HepG2 (cell line): ENCODE data around the gene TAF1D. TPM values are rescaled to one million over a fixed set of nuclear protein-coding genes. Genes with fewer than 3 reads are reported as not detected.

Experiments used
- ATAC-seq: fragments of 200-7000 bp; cut with Tn5 transposase; 3 replicates; pipeline ENCODE4 v1.9.1; 2020; ENCODE audit warnings: mild to moderate bottlenecking, moderate library complexity
- BruUV-seq: library from RNA; stranded (reverse); fragments of 400-500 nt; replicated peaks from 2 replicates; lab custom pipeline; 2021; lab: Mats Ljungman, UMichigan
- CTCF ChIA-PET: fragments of 300-600 bp; formaldehyde crosslinking; extraction: SDS; loops from one replicate; lab custom pipeline; 2021; ENCODE audit warnings: low total read pairs, inconsistent platforms, low intra/inter-chr PET ratio; lab: Yijun Ruan, JAX
- POLR2A ChIA-PET: fragments of 350-600 bp; sonication (Branson Sonifier 250); formaldehyde crosslinking; loops from one replicate; lab custom pipeline; 2020; ENCODE audit warnings: antibody characterized with exemption, inconsistent platforms; lab: Yijun Ruan, JAX
- DNase-seq: peaks from one replicate; pipeline ENCODE4 v3.0.0-alpha.2; 2015; ENCODE audit warnings: low spot score
- FAIRE-seq: peaks from 3 replicates; lab custom pipeline; 2011; peaks lifted over from hg19 to GRCh38; lab: Jason Lieb, UNC
- H2AFZ ChIP-seq: one replicate; pipeline ENCODE4 v1.6.1; 2011; ENCODE audit warnings: low read length, inconsistent platforms
- H3K27ac ChIP-seq: fragments of 300-600 bp; 3 replicates; pipeline ENCODE4 v1.8.0; 2011; ENCODE audit warnings: mixed run types, mild to moderate bottlenecking, mixed read lengths, low read length, inconsistent platforms; ENCODE audit not compliant: insufficient read depth; ENCODE audit errors: extremely low read length
- H3K27me3 ChIP-seq, 2 experiments: fragments of 200-600 bp in 1 of 2; 2 replicates in 1 of 2; 3 replicates in 1 of 2; pipeline versions ENCODE4 v1.6.0 to v1.8.0; 2011; ENCODE audit warnings: low read length in 2 of 2, mild to moderate bottlenecking in 2 of 2, moderate library complexity in 2 of 2, inconsistent platforms in 1 of 2; ENCODE audit not compliant: insufficient read depth in 2 of 2, control insufficient read depth in 1 of 2
- H3K36me3 ChIP-seq, 2 experiments: fragments of 200-600 bp in 1 of 2; replicated peaks in 1 of 2; 2 replicates in 1 of 2; 3 replicates in 1 of 2; pipeline versions ENCODE4 v1.5.1 to v1.8.0; 2011; ENCODE audit warnings: low read length in 2 of 2, inconsistent platforms in 1 of 2; ENCODE audit not compliant: insufficient read depth in 2 of 2, control insufficient read depth in 1 of 2
- H3K4me1 ChIP-seq: 2 replicates; pipeline ENCODE4 v1.5.1; 2012; ENCODE audit warnings: low read length, inconsistent platforms; ENCODE audit not compliant: insufficient read depth
- H3K4me2 ChIP-seq: 2 replicates; pipeline ENCODE4 v1.6.0; 2011; ENCODE audit warnings: low read depth, low read length, inconsistent platforms
- H3K4me3 ChIP-seq, 3 experiments: fragments of 200-600 bp in 1 of 3; sonication (generic), shearing (Covaris generic) in 1 of 3; replicated peaks in 1 of 3; 2 replicates each; pipeline ENCODE4 v1.5.1; 2011 to 2016; ENCODE audit warnings: low read length in 3 of 3, inconsistent platforms in 2 of 3, low read depth in 2 of 3, mild to moderate bottlenecking in 2 of 3, control low read depth in 1 of 3, mixed read lengths in 1 of 3; ENCODE audit not compliant: insufficient read depth in 1 of 3
- H3K79me2 ChIP-seq: one replicate; pipeline ENCODE4 v1.6.1; 2011; ENCODE audit warnings: low read length, inconsistent platforms; ENCODE audit not compliant: insufficient read depth
- H3K9ac ChIP-seq: 2 replicates; pipeline ENCODE4 v1.6.0; 2011; ENCODE audit warnings: mild to moderate bottlenecking, low read depth, low read length, inconsistent platforms; ENCODE audit not compliant: insufficient read depth
- H3K9me3 ChIP-seq: 2 replicates; pipeline ENCODE4 v1.5.1; 2012; ENCODE audit warnings: mild to moderate bottlenecking, low read length
- H4K20me1 ChIP-seq: 2 replicates; pipeline ENCODE4 v1.6.0; 2011; ENCODE audit warnings: inconsistent platforms, mild to moderate bottlenecking, low read length, moderate library complexity; ENCODE audit not compliant: insufficient read depth
- HNRNPK ChIP-seq: fragments of 200-400 bp; formaldehyde crosslinking; IDR thresholded peaks from 2 replicates; pipeline ENCODE4 v1.6.1; 2018; ENCODE audit warnings: low read length, low read depth, moderate library complexity, mild to moderate bottlenecking; ENCODE audit not compliant: poor library complexity, severe bottlenecking
- IRF2 ChIP-seq: IDR thresholded peaks from 2 replicates; pipeline ENCODE4 v1.6.1; 2018; ENCODE audit warnings: missing genetic modification reagents, missing compliant biosample characterization
- MEIS2 ChIP-seq: sonication (generic); formaldehyde crosslinking; IDR thresholded peaks from 2 replicates; pipeline ENCODE4 v1.9.0; 2021; ENCODE audit warnings: mild to moderate bottlenecking, missing genetic modification reagents
- NFIC ChIP-seq: IDR thresholded peaks from 2 replicates; pipeline ENCODE4 v1.6.1; 2012; ENCODE audit warnings: mild to moderate bottlenecking, low read length, inconsistent platforms
- POLR2A ChIP-seq, 2 experiments: IDR thresholded peaks; 2 replicates each; pipeline ENCODE4 v1.6.1; 2011; ENCODE audit warnings: low read depth in 2 of 2, low read length in 2 of 2, mild to moderate bottlenecking in 1 of 2, moderate library complexity in 1 of 2; ENCODE audit not compliant: insufficient read depth in 1 of 2
- POLR2AphosphoS2 ChIP-seq: IDR thresholded peaks from 2 replicates; pipeline ENCODE4 v1.6.1; 2011; ENCODE audit warnings: low read depth, low read length, improper control_type of control experiment
- POLR2AphosphoS5 ChIP-seq: IDR thresholded peaks from 2 replicates; pipeline ENCODE4 v1.6.1; 2012; ENCODE audit warnings: low read depth, low read length
- POLR2G ChIP-seq: fragments of 200-400 bp; formaldehyde crosslinking; IDR thresholded peaks from 2 replicates; pipeline ENCODE4 v1.6.1; 2018; ENCODE audit warnings: mild to moderate bottlenecking, low read depth, low read length, moderate library complexity
- RBFOX2 ChIP-seq: fragments of 200-400 bp; formaldehyde crosslinking; IDR thresholded peaks from 2 replicates; pipeline ENCODE4 v1.6.1; 2017; ENCODE audit warnings: low read depth, mild to moderate bottlenecking, low read length
- ZFAT ChIP-seq: sonication (generic); formaldehyde crosslinking; conservative IDR thresholded peaks from 2 replicates; pipeline ENCODE4 v1.8.1; 2023; ENCODE audit warnings: missing genetic modification reagents, inconsistent platforms
- ZNF430 ChIP-seq: sonication (generic); formaldehyde crosslinking; IDR thresholded peaks from 2 replicates; pipeline ENCODE4 v1.9.0; 2021; ENCODE audit warnings: mild to moderate bottlenecking, missing genetic modification reagents
- ZNF484 ChIP-seq: sonication (generic); formaldehyde crosslinking; IDR thresholded peaks from 2 replicates; pipeline ENCODE4 v1.5.1; 2020; ENCODE audit warnings: mild to moderate bottlenecking, low read depth, missing genetic modification reagents, borderline replicate concordance
- ZNF563 ChIP-seq: sonication (generic); formaldehyde crosslinking; IDR thresholded peaks from 2 replicates; pipeline ENCODE4 v1.8.0; 2022; ENCODE audit warnings: mild to moderate bottlenecking, moderate library complexity, missing genetic modification reagents
- ZNF652 ChIP-seq: IDR thresholded peaks from 2 replicates; pipeline ENCODE4 v1.6.1; 2016; ENCODE audit warnings: low read depth, borderline replicate concordance
- WGBS: methylation state at CpG from one replicate; pipeline ENCODE4 v1.1.6; 2017; ENCODE audit warnings: low lambda C conversion rate; 5-methylcytosine and 5-hydroxymethylcytosine counted together
- in situ Hi-C: cut with HindIII; loops from 2 replicates; pipeline ENCODE4 v1.10.0; 2017; ENCODE audit warnings: low pct_unique_long_range_greater_than_20kb; ENCODE audit not compliant: extremely low pct_ligation_motif_present
- intact Hi-C: fragments of 100-400 bp; cut with micrococcal nuclease; formaldehyde crosslinking; loops from one replicate; pipeline ENCODE4 v1.10.0; 2022; ENCODE audit not compliant: unreplicated experiment
- polyA plus RNA-seq, 8 experiments: library from polyadenylated mRNA; depleted of rRNA in 3 of 8; stranded (reverse) in 7 of 8; unstranded in 1 of 8; fragments of >200 nt; fragmentation: Illumina TruSeq in 4 of 8; extraction: Trizol in 4 of 8; gene quantifications; 2 replicates each; pipeline versions ENCODE4 v1.2.1 to v1.2.3, GENCODE V29; 2011 to 2016; ENCODE audit warnings: low read depth in 4 of 8, missing spikeins in 1 of 8, mixed read lengths in 1 of 8; ENCODE audit not compliant: insufficient read depth in 1 of 8
- total RNA-seq, 5 experiments: library from RNA; depleted of rRNA; stranded (reverse); fragments of >200 nt; fragmentation: Illumina TruSeq; extraction: Trizol; gene quantifications; 2 replicates each; pipeline ENCODE4 v1.2.3, GENCODE V29; 2016; ENCODE audit warnings: low read depth in 1 of 5
- TF ChIP-seq, protein P1 (sequence below): sonication (generic); formaldehyde crosslinking; IDR thresholded peaks from 2 replicates; pipeline ENCODE4 v1.9.0; 2021; ENCODE audit warnings: missing genetic modification reagents, mild to moderate bottlenecking, borderline replicate concordance
- TF ChIP-seq, protein P2 (sequence below): sonication (generic); formaldehyde crosslinking; IDR thresholded peaks from 2 replicates; pipeline ENCODE4 v1.5.1; 2020; ENCODE audit warnings: mild to moderate bottlenecking, missing genetic modification reagents
- TF ChIP-seq, protein P3 (sequence below): sonication (generic); formaldehyde crosslinking; IDR thresholded peaks from 2 replicates; pipeline ENCODE4 v1.4.0; 2020; ENCODE audit warnings: missing genetic modification reagents

Gene TAF1D
- total and polyA plus RNA-seq, 2 of the 13 experiments (the other 11 are each of a cell fraction or from before 2014, with no cell fraction given): 132 to 207 TPM

DNA sequence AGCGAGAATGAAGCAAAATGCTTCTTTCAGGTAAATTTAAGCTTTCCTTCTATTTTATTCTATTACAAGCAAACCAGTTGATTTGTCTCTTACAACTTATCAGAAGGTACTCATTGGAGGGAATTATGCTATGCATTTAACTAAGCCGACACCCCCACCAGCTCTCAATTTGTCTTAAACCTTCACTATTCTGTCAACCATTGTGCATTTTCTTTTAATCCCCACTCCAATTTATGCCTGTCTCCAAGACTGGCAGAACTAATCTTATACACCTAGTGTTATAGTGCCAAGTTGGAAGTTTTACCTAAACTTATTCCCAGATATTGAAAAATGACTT is 12.5 kb downstream of the TAF1D start (continued):
- TF ChIP-seq HNRNPK (peak; percentile 39), RBFOX2 (0 out of 2 replicates have a peak, but pooled peaks have one; percentile 37), ZNF430 (CRISPR knock-in tag) (no peak), ZNF563 (CRISPR knock-in tag) (no peak), MEIS2 (CRISPR knock-in tag) (no peak), ZNF484 (CRISPR knock-in tag) (no peak)

DNA sequence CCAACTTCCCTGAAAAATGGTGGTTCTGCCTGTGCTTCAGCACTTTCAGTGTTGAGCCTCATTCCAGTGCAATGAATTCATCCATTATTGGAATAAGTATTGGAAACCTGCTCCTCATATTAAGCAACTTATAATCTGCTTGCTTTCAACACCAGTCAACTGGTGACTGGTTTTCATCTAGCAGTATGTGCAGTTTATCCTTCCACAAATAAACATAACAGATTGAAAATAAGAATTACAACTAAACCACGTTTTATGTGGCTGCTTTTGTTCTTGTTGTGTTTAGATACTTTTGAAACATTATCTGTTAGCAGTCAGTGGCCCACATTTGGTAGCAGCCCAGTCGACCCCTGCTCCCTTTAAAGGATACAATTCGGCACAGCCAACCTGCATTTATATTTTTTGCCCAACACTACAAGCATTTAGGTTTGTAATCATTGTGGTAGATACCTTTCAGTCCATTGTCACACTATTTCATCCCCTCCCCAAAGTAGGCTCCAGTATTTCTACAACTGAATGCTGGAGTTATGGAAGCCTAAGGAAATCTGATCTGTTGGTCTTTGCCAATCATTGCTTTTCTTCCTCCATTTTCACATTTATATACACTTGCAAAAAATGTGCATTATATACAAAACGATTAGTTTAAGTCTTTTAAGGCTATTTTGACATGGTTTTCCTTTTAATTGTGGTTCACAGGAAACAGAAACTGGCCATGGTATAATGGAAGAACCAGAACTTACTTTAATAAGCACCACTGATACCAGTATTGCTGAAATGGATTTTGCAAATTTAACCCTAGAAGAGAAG is 13.1 kb downstream of the TAF1D start:
- CTCF ChIA-PET: no interaction called here
- TF ChIP-seq NFIC (0 out of 2 replicates have a peak, but pooled peaks have one; percentile 8), POLR2AphosphoS2 (0 out of 2 replicates have a peak, but pooled peaks have one; percentile 70), ZNF652 (CRISPR knock-in tag) (peak; percentile 60; the same call in 1 of the 2 replicates), IRF2 (CRISPR knock-in tag) (no peak), POLR2G (peak; percentile 66), ZFAT (CRISPR knock-in tag) (0 out of 2 replicates have a peak, but pooled peaks have one; percentile 34), POLR2A (IDR thresholded peaks at IDR 0.05; ENCODE audit: insufficient read depth in 1 of 2, low read depth in 2 of 2, low read length in 2 of 2) (peak; percentile 43 to 49; a peak in 2 of 4 replicates), POLR2AphosphoS5 (peak; percentile 5)
- TF ChIP-seq, protein P1, sequence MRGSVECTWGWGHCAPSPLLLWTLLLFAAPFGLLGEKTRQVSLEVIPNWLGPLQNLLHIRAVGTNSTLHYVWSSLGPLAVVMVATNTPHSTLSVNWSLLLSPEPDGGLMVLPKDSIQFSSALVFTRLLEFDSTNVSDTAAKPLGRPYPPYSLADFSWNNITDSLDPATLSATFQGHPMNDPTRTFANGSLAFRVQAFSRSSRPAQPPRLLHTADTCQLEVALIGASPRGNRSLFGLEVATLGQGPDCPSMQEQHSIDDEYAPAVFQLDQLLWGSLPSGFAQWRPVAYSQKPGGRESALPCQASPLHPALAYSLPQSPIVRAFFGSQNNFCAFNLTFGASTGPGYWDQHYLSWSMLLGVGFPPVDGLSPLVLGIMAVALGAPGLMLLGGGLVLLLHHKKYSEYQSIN (CRISPR knock-in tag): no peak
- TF ChIP-seq, protein P2, sequence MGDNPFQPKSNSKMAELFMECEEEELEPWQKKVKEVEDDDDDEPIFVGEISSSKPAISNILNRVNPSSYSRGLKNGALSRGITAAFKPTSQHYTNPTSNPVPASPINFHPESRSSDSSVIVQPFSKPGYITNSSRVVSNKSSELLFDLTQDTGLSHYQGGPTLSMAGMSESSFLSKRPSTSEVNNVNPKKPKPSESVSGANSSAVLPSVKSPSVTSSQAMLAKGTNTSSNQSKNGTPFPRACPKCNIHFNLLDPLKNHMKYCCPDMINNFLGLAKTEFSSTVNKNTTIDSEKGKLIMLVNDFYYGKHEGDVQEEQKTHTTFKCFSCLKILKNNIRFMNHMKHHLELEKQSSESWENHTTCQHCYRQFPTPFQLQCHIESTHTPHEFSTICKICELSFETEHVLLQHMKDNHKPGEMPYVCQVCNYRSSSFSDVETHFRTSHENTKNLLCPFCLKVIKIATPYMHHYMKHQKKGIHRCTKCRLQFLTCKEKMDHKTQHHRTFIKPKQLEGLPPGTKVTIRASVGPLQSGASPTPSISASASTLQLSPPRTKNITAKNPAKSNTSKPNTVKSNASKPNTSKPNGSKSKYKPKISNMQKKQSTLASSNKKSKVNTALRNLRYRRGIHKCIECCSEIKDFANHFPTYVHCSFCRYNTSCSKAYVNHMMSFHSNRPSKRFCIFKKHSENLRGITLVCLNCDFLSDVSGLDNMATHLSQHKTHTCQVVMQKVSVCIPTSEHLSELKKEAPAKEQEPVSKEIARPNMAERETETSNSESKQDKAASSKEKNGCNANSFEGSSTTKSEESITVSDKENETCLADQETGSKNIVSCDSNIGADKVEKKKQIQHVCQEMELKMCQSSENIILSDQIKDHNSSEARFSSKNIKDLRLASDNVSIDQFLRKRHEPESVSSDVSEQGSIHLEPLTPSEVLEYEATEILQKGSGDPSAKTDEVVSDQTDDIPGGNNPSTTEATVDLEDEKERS (CRISPR knock-in tag): no peak
- TF ChIP-seq, protein P3, sequence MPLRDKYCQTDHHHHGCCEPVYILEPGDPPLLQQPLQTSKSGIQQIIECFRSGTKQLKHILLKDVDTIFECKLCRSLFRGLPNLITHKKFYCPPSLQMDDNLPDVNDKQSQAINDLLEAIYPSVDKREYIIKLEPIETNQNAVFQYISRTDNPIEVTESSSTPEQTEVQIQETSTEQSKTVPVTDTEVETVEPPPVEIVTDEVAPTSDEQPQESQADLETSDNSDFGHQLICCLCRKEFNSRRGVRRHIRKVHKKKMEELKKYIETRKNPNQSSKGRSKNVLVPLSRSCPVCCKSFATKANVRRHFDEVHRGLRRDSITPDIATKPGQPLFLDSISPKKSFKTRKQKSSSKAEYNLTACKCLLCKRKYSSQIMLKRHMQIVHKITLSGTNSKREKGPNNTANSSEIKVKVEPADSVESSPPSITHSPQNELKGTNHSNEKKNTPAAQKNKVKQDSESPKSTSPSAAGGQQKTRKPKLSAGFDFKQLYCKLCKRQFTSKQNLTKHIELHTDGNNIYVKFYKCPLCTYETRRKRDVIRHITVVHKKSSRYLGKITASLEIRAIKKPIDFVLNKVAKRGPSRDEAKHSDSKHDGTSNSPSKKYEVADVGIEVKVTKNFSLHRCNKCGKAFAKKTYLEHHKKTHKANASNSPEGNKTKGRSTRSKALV (CRISPR knock-in tag): no peak

More for the DNA sequence above, 13.1 kb downstream of the TAF1D start:
- Histone ChIP-seq H3K9ac (no peak overlapping the region), H3K27ac (no peak overlapping the region), H3K4me1 (peaks cover 13% of the 10 kb centered on the region), H3K4me3 (no peak overlapping the region), H3K4me2 (no peak overlapping the region), H3K9me3 (no peaks in the 10 kb centered on the region), H3K36me3 (peaks cover 0 to 32% of the 10 kb centered on the region in 2 experiments; a peak in 4 of 5 replicates), H3K79me2 (no peaks in the 10 kb centered on the region), H3K27me3 (no peaks in the 10 kb centered on the region), H4K20me1 (peaks cover 33% of the 10 kb centered on the region), H2AFZ (no peak overlapping the region)
- ATAC-seq (peak; percentile 28), DNase-seq (no peak), FAIRE-seq (no peak)
- 64% methylated on average over 4 of the region's 4 CpGs for WGBS
- BruUV-seq: no TSS peak
- POLR2A ChIA-PET: interaction anchor here (1.5 to 5.8 kb wide), 5 partner anchors 10 to 56 kb away, joined by 3 to 59 read pairs (median 6); partner anchors contain the start of genes C11orf54, MED17 and TAF1D
- in situ Hi-C loops: no loop called here
- intact Hi-C loops: no loop called here
